Dendritic cell treated with granulocyte-macrophage colony-stimulating factor and Interleukin-4, amounts not matched to agents 40 ng/mL and 50 ng/mL, for 4 days (primary cell): ENCODE data around the gene EEIG1.
"Not testable (repeated sequence)": the region's sequence is repeated elsewhere in the genome, so short reads cannot be mapped to it uniquely, and the experiment has no call there.

Experiments
- H3K27ac Mint-ChIP-seq: one replicate; pipeline ENCODE4 v1.8.0; 2022; ENCODE audit warnings: mild to moderate bottlenecking, mixed read lengths
- H3K27me3 Mint-ChIP-seq: one replicate; pipeline ENCODE4 v1.8.0; 2022; ENCODE audit warnings: mild to moderate bottlenecking, mixed read lengths
- H3K36me3 Mint-ChIP-seq: one replicate; pipeline ENCODE4 v1.8.0; 2022; ENCODE audit warnings: low read depth, mixed read lengths
- H3K4me1 Mint-ChIP-seq: one replicate; pipeline ENCODE4 v1.8.0; 2022; ENCODE audit warnings: low read depth, mixed read lengths
- H3K4me3 Mint-ChIP-seq: one replicate; pipeline ENCODE4 v1.8.0; 2022; ENCODE audit warnings: mild to moderate bottlenecking, moderate library complexity, mixed read lengths
- H3K9me3 Mint-ChIP-seq: one replicate; pipeline ENCODE4 v1.8.0; 2022; ENCODE audit warnings: mixed read lengths
- intact Hi-C: fragments of 100-400 bp; cut with micrococcal nuclease; formaldehyde crosslinking; loops from one replicate; pipeline ENCODE4 v1.15.0; 2022

The EEIG1 gene

GRCh38 chr9:127980706-127981558 is at the start of gene EEIG1:
Gene EEIG1 (minus strand): TSS chr9:127980989. CDS start chr9:127980137, 852 bp downstream.
- peaks cover 5% of the 10 kb centered on the region for H3K36me3 Mint-ChIP-seq
- H3K4me1 Mint-ChIP-seq: peaks cover 40% of the 10 kb centered on the region
- H3K9me3 Mint-ChIP-seq: no peaks in the 10 kb centered on the region
- H3K27ac Mint-ChIP-seq: peak within 1 kb of the TSS; percentile 92
- intact Hi-C loops: no loop called here
- H3K27me3 Mint-ChIP-seq: peaks cover 19% of the 10 kb centered on the region
- H3K4me3 Mint-ChIP-seq: peak within 1 kb of the TSS; percentile 89

- Mint-ChIP-seq H3K9me3 (no peaks in the 10 kb centered on the region), H3K4me1 (peaks cover 36% of the 10 kb centered on the region), H3K4me3 (no peak overlapping the region), H3K27me3 (peaks cover 20% of the 10 kb centered on the region), H3K27ac (no peak overlapping the region), H3K36me3 (no peaks in the 10 kb centered on the region)
- intact Hi-C loops: no loop called here
Measured at GRCh38 chr9:128027705-128028104, 46.9 kb upstream of the EEIG1 start.

DNA sequence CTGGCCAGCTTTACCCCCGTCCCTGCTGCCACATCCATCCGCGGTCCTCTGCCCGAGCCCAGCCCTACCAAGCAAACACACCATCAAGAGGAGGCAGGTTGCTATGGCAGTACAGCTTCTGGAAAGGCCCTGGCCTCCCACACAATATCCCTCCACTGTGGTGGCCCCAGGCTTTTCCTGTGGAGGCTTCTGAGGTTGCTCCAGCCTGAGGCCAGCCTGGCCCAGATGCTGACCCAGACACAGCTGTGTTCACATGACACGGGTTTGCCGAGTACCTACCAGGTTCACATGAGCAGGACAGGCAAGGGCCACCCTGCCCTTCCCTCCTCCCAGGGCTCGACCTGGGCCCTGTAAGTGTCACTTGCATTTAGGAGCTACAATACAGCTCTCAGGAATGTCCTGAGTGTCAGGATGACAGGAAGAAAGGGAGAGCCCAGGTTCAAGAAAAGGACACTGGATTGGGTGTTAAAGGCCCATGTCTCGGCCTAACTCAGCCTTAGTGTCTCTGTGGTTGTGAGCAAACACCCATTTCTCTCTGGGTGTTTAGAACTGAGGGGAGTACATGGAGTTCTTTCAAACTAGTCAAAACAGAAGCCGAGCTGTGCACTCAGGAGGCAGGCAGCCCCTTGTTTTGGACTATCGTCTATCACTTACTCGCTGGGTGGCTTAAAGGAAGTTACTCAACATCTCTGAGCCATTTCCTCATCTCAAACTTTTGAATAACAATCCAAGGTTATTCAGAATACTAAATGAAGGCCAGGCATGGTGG is 46.2 kb upstream of the EEIG1 start:
- Mint-ChIP-seq H3K27ac (no peak overlapping the region), H3K27me3 (peaks cover 20% of the 10 kb centered on the region), H3K36me3 (no peaks in the 10 kb centered on the region), H3K4me3 (no peak overlapping the region), H3K4me1 (peaks cover 43% of the 10 kb centered on the region), H3K9me3 (no peaks in the 10 kb centered on the region)
- intact Hi-C loops: no loop called here

GRCh38 chr9:128026255-128026772 is 45.5 kb upstream of the EEIG1 start:
- H3K9me3 Mint-ChIP-seq: no peaks in the 10 kb centered on the region
- H3K4me3 Mint-ChIP-seq: no peak overlapping the region
- H3K27ac Mint-ChIP-seq: peak overlapping the region; percentile 41
- no peaks in the 10 kb centered on the region for H3K36me3 Mint-ChIP-seq
- peaks cover 20% of the 10 kb centered on the region for H3K27me3 Mint-ChIP-seq
- intact Hi-C loops: no loop called here
- H3K4me1 Mint-ChIP-seq: peaks cover 47% of the 10 kb centered on the region

DNA sequence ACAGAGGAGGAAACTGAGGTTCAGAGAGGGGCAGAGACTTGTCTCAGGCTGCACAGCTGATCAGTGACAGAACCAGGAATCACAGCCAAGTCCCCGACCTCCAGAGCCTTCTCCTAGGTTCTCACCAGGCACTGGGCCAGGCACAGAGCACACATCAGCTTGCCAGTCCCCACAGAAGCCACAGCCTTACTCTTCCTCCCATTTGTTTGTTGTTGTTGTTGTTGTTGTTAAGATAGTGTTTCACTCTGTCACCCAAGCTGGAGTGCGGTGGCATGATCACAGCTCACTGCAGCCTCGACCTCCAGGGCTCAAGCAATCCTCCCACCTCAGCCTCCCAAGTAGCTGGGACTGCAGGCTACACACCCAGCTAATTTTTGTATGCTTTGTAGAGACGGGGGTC is 44.9 kb upstream of the EEIG1 start:
- Mint-ChIP-seq H3K36me3 (no peaks in the 10 kb centered on the region), H3K9me3 (no peaks in the 10 kb centered on the region), H3K27me3 (peaks cover 22% of the 10 kb centered on the region), H3K27ac (peak overlapping the region; percentile 41), H3K4me3 (no peak overlapping the region), H3K4me1 (peaks cover 53% of the 10 kb centered on the region)
- intact Hi-C loops: no loop called here

- no peaks in the 10 kb centered on the region for H3K9me3 Mint-ChIP-seq
- no peak overlapping the region for H3K27ac Mint-ChIP-seq
- H3K4me3 Mint-ChIP-seq: no peak overlapping the region
- intact Hi-C loops: no loop called here
- no peaks in the 10 kb centered on the region for H3K36me3 Mint-ChIP-seq
- peaks cover 22% of the 10 kb centered on the region for H3K27me3 Mint-ChIP-seq
- H3K4me1 Mint-ChIP-seq: peaks cover 56% of the 10 kb centered on the region
Measured at GRCh38 chr9:128024761-128025308, 44.0 kb upstream of the EEIG1 start.

- intact Hi-C loops: loop anchor here (2.0 kb wide), 1 partner anchor 17 kb away; no protein-coding TSS in a partner anchor
- H3K27me3 Mint-ChIP-seq: peaks cover 17% of the 10 kb centered on the region
- H3K9me3 Mint-ChIP-seq, H3K36me3 Mint-ChIP-seq, H3K4me3 Mint-ChIP-seq, H3K27ac Mint-ChIP-seq: not testable (repeated sequence)
- peaks cover 51% of the 10 kb centered on the region for H3K4me1 Mint-ChIP-seq
Measured at GRCh38 chr9:128023671-128024070, 42.9 kb upstream of the EEIG1 start.

DNA sequence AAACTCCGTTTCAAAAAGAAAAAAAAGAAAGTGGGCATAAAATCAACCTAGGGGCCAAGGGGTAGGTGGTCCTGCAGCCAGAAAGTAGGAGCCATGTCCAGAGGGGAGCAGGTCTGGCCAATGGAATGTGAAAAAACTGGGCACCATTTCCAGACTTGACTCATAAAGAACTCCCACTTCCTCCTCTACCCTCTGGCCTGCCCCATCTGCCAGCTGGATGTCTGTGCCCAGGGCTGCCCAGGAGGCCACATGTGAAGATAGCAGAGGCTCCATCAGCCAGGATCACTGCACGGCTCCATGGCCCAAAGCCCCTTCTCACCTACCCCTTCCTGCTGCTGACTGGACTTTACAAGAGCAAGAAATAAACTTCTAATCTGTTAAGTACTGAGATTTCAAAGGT is 42.1 kb upstream of the EEIG1 start:
- intact Hi-C loops: loop anchor here (2.0 kb wide), 1 partner anchor 16 kb away; no protein-coding TSS in a partner anchor
- peaks cover 13% of the 10 kb centered on the region for H3K27me3 Mint-ChIP-seq
- H3K27ac Mint-ChIP-seq: peak overlapping the region; percentile 30
- no peaks in the 10 kb centered on the region for H3K9me3 Mint-ChIP-seq
- H3K4me1 Mint-ChIP-seq: peaks cover 49% of the 10 kb centered on the region
- no peak overlapping the region for H3K4me3 Mint-ChIP-seq
- no peaks in the 10 kb centered on the region for H3K36me3 Mint-ChIP-seq

DNA sequence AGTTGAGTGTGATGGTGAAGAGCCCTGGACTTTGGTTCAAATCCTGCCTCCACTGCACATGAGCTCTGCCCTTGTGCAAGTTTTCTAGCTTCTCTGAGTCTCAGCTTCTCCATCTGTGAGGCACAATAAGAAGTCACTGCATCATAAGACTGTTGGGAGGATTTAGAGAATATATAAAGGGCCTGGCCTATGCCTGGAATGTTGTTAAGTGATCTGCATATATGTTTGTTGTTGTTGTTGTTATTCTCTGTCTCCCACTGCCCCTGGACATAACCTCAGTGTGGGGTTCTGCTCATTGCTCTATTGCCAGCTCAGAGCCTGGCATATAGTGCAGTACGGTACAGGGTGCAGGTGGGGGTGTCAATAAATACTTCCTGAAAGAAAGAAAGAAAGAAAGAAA is 40.3 kb upstream of the EEIG1 start:
- Mint-ChIP-seq H3K36me3 (no peaks in the 10 kb centered on the region), H3K27me3 (peaks cover 16% of the 10 kb centered on the region), H3K4me1 (peaks cover 36% of the 10 kb centered on the region), H3K9me3 (no peaks in the 10 kb centered on the region), H3K4me3 (no peak overlapping the region), H3K27ac (peak overlapping the region; percentile 24)
- intact Hi-C loops: no loop called here

DNA sequence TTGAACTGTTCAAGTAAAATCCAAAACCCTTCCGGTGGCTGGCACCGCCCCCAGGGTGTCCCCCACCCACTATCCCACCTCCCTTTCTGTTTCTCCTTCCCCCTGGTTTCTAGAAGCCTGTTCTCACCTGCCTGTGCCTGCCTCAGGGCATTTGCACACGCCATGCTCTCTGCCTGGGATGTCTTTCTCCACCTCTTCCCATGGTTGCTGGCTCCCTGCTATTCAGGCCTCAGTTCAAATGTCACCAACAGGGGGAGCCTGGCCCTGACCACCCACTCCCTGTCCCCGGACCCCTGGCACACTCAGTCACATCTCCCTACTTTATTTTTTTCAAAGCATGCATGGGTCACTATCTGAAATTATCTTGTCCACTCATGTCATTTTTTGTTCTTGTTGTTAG is 39.9 kb upstream of the EEIG1 start:
- Mint-ChIP-seq H3K27ac (no peak overlapping the region), H3K4me3 (no peak overlapping the region), H3K36me3 (no peaks in the 10 kb centered on the region), H3K9me3 (no peaks in the 10 kb centered on the region), H3K27me3 (peaks cover 12% of the 10 kb centered on the region), H3K4me1 (peaks cover 35% of the 10 kb centered on the region)
- intact Hi-C loops: no loop called here

GRCh38 chr9:128015696-128016095 is 34.9 kb upstream of the EEIG1 start:
- H3K36me3 Mint-ChIP-seq: no peaks in the 10 kb centered on the region
- intact Hi-C loops: no loop called here
- no peak overlapping the region for H3K4me3 Mint-ChIP-seq
- H3K4me1 Mint-ChIP-seq: peaks cover 31% of the 10 kb centered on the region
- no peak overlapping the region for H3K27ac Mint-ChIP-seq
- peaks cover 14% of the 10 kb centered on the region for H3K27me3 Mint-ChIP-seq
- no peaks in the 10 kb centered on the region for H3K9me3 Mint-ChIP-seq

GRCh38 chr9:128011071-128011817 is 30.5 kb upstream of the EEIG1 start:
- H3K4me3 Mint-ChIP-seq: peak overlapping the region; percentile 39
- H3K4me1 Mint-ChIP-seq: peaks cover 61% of the 10 kb centered on the region
- peaks cover 7% of the 10 kb centered on the region for H3K36me3 Mint-ChIP-seq
- peaks cover 12% of the 10 kb centered on the region for H3K27me3 Mint-ChIP-seq
- peak overlapping the region; percentile 79 for H3K27ac Mint-ChIP-seq
- H3K9me3 Mint-ChIP-seq: peaks cover 6% of the 10 kb centered on the region
- intact Hi-C loops: no loop called here

GRCh38 chr9:128009639-128010038 is 28.9 kb upstream of the EEIG1 start:
- peaks cover 7% of the 10 kb centered on the region for H3K36me3 Mint-ChIP-seq
- H3K27me3 Mint-ChIP-seq: peaks cover 10% of the 10 kb centered on the region
- peak overlapping the region; percentile 2 for H3K27ac Mint-ChIP-seq
- peaks cover 6% of the 10 kb centered on the region for H3K9me3 Mint-ChIP-seq
- intact Hi-C loops: no loop called here
- H3K4me3 Mint-ChIP-seq: no peak overlapping the region
- peaks cover 56% of the 10 kb centered on the region for H3K4me1 Mint-ChIP-seq
